ENCODE data around the gene OPRD1. TPM values are rescaled to one million over a fixed set of nuclear protein-coding genes. Genes with fewer than 3 reads are reported as not detected.
"Not testable (repeated sequence)": the region's sequence is repeated elsewhere in the genome, so short reads cannot be mapped to it uniquely, and the experiment has no call there.

Gene OPRD1
- total RNA-seq, 1 donor from 2014 or later, result 0.27 TPM

GRCh38 chr1:28782011-28782410 lies 30.0 kb upstream of the OPRD1 start:
- Mint-ChIP-seq H3K27me3 (ENCODE audit: unreplicated experiment) (no peaks in the 10 kb centered on the region), H3K27ac (ENCODE audit: unreplicated experiment) (peak overlapping the region; percentile 66), H3K36me3 (ENCODE audit: unreplicated experiment) (no peaks in the 10 kb centered on the region), H3K4me3 (ENCODE audit: unreplicated experiment) (no peak overlapping the region), H3K4me1 (ENCODE audit: unreplicated experiment) (peaks cover 14% of the 10 kb centered on the region), H3K9me3 (ENCODE audit: unreplicated experiment) (no peaks in the 10 kb centered on the region)
- DNase-seq (ENCODE audit: extremely low spot score, unreplicated experiment), result no peak
- TF ChIP-seq, protein P1, sequence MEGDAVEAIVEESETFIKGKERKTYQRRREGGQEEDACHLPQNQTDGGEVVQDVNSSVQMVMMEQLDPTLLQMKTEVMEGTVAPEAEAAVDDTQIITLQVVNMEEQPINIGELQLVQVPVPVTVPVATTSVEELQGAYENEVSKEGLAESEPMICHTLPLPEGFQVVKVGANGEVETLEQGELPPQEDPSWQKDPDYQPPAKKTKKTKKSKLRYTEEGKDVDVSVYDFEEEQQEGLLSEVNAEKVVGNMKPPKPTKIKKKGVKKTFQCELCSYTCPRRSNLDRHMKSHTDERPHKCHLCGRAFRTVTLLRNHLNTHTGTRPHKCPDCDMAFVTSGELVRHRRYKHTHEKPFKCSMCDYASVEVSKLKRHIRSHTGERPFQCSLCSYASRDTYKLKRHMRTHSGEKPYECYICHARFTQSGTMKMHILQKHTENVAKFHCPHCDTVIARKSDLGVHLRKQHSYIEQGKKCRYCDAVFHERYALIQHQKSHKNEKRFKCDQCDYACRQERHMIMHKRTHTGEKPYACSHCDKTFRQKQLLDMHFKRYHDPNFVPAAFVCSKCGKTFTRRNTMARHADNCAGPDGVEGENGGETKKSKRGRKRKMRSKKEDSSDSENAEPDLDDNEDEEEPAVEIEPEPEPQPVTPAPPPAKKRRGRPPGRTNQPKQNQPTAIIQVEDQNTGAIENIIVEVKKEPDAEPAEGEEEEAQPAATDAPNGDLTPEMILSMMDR (IDR thresholded peaks at IDR 0.05), result no peak

DNA sequence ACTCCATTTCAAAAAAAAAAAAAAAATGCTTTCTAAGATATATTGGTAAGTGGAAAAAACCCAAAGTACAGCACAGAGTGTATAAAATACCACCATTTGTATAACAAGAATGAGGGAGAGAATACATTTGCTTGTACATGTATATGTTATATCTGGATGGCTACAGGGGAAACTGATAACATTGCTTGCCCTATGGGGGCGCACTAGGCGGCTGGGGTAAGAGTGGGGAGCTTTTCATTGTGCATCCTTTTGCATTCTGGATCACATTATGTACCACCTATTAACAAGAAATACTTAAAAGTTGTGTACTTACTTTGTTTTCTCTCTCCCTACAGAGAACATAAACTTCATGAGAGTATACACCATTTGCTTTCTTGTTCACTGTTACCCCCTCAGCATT lies 28.6 kb upstream of the OPRD1 start:
- no peak overlapping the region for H3K4me3 Mint-ChIP-seq (ENCODE audit: unreplicated experiment)
- H3K9me3 Mint-ChIP-seq (ENCODE audit: unreplicated experiment), result no peaks in the 10 kb centered on the region
- no peak for DNase-seq (ENCODE audit: extremely low spot score, unreplicated experiment)
- no peaks in the 10 kb centered on the region for H3K36me3 Mint-ChIP-seq (ENCODE audit: unreplicated experiment)
- no peaks in the 10 kb centered on the region for H3K27me3 Mint-ChIP-seq (ENCODE audit: unreplicated experiment)
- TF ChIP-seq, protein P1 (IDR thresholded peaks at IDR 0.05), result no peak
- no peak overlapping the region for H3K27ac Mint-ChIP-seq (ENCODE audit: unreplicated experiment)
- H3K4me1 Mint-ChIP-seq (ENCODE audit: unreplicated experiment), result peaks cover 14% of the 10 kb centered on the region

- Mint-ChIP-seq H3K36me3 (ENCODE audit: unreplicated experiment) (no peaks in the 10 kb centered on the region), H3K27ac (ENCODE audit: unreplicated experiment) (no peak overlapping the region), H3K4me1 (ENCODE audit: unreplicated experiment) (peaks cover 4% of the 10 kb centered on the region), H3K9me3 (ENCODE audit: unreplicated experiment) (no peaks in the 10 kb centered on the region), H3K27me3 (ENCODE audit: unreplicated experiment) (peaks cover 2% of the 10 kb centered on the region), H3K4me3 (ENCODE audit: unreplicated experiment) (no peak overlapping the region)
- TF ChIP-seq, protein P1 (IDR thresholded peaks at IDR 0.05), result no peak
- DNase-seq (ENCODE audit: extremely low spot score, unreplicated experiment), result no peak
These were observed 22.6 kb upstream of the OPRD1 start for GRCh38 chr1:28789412-28789811.

- H3K27me3 Mint-ChIP-seq (ENCODE audit: unreplicated experiment), result peaks cover 2% of the 10 kb centered on the region
- DNase-seq (ENCODE audit: extremely low spot score, unreplicated experiment), result no peak
- H3K4me3 Mint-ChIP-seq (ENCODE audit: unreplicated experiment), result no peak overlapping the region
- H3K27ac Mint-ChIP-seq (ENCODE audit: unreplicated experiment), result no peak overlapping the region
- no peaks in the 10 kb centered on the region for H3K9me3 Mint-ChIP-seq (ENCODE audit: unreplicated experiment)
- H3K4me1 Mint-ChIP-seq (ENCODE audit: unreplicated experiment), result peaks cover 4% of the 10 kb centered on the region
- TF ChIP-seq, protein P1 (IDR thresholded peaks at IDR 0.05), result no peak
- no peaks in the 10 kb centered on the region for H3K36me3 Mint-ChIP-seq (ENCODE audit: unreplicated experiment)
These were observed 22.2 kb upstream of the OPRD1 start for GRCh38 chr1:28789816-28790215.

GRCh38 chr1:28790377-28791035 lies 21.5 kb upstream of the OPRD1 start:
- Mint-ChIP-seq H3K9me3 (ENCODE audit: unreplicated experiment) (no peaks in the 10 kb centered on the region), H3K4me3 (ENCODE audit: unreplicated experiment) (no peak overlapping the region), H3K36me3 (ENCODE audit: unreplicated experiment) (no peaks in the 10 kb centered on the region), H3K27me3 (ENCODE audit: unreplicated experiment) (peaks cover 2% of the 10 kb centered on the region), H3K4me1 (ENCODE audit: unreplicated experiment) (no peaks in the 10 kb centered on the region), H3K27ac (ENCODE audit: unreplicated experiment) (no peak overlapping the region)
- TF ChIP-seq, protein P1 (IDR thresholded peaks at IDR 0.05), result no peak
- DNase-seq (ENCODE audit: extremely low spot score, unreplicated experiment), result no peak

GRCh38 chr1:28791929-28792328 lies 20.0 kb upstream of the OPRD1 start:
- H3K27ac Mint-ChIP-seq (ENCODE audit: unreplicated experiment); H3K4me1 Mint-ChIP-seq (ENCODE audit: unreplicated experiment); H3K36me3 Mint-ChIP-seq (ENCODE audit: unreplicated experiment); H3K9me3 Mint-ChIP-seq (ENCODE audit: unreplicated experiment); DNase-seq (ENCODE audit: extremely low spot score, unreplicated experiment); H3K27me3 Mint-ChIP-seq (ENCODE audit: unreplicated experiment); H3K4me3 Mint-ChIP-seq (ENCODE audit: unreplicated experiment): not testable (repeated sequence)

All from osteocyte (in vitro differentiated cells).